GM18508 (cell line): ENCODE measurements around the gene PTPRC.
"Not testable (repeated sequence)": the region's sequence is repeated elsewhere in the genome, so short reads cannot be mapped to it uniquely, and the experiment has no call there.

Experiments
- ATAC-seq: cut with Tn5 transposase; IDR thresholded peaks from one replicate; pipeline ENCODE4 v1.9.1; 2021; ENCODE audit warnings: moderate number of reproducible peaks; ENCODE audit not compliant: insufficient read depth, unreplicated experiment

PTPRC gene

GRCh38 chr1:198638894-198639635 is at the start of gene PTPRC:
PTPRC (plus strand) TSS chr1:198639040; CDS start chr1:198639269, 229 bp downstream.
- ATAC-seq = peak; percentile 62

- no peak for ATAC-seq
Measured at GRCh38 chr1:198590454-198590853, 48.4 kb upstream of the PTPRC start.

GRCh38 chr1:198595765-198596164 is 43.1 kb upstream of the PTPRC start:
- no peak for ATAC-seq

GRCh38 chr1:198597690-198598430 is 41.0 kb upstream of the PTPRC start:
- ATAC-seq = no peak

- peak; percentile 64 for ATAC-seq
Measured at GRCh38 chr1:198598796-198599321, 40.0 kb upstream of the PTPRC start.

- no peak for ATAC-seq
Measured at GRCh38 chr1:198599749-198600148, 39.1 kb upstream of the PTPRC start.

- no peak for ATAC-seq
Measured at GRCh38 chr1:198600906-198601305, 37.9 kb upstream of the PTPRC start.

- not testable (repeated sequence) for ATAC-seq
Measured at GRCh38 chr1:198601310-198601709, 37.5 kb upstream of the PTPRC start.

- ATAC-seq = no peak
Measured at GRCh38 chr1:198601936-198602889, 36.6 kb upstream of the PTPRC start.

GRCh38 chr1:198604975-198605374 is 33.9 kb upstream of the PTPRC start:
- ATAC-seq = no peak

- no peak for ATAC-seq
Measured at GRCh38 chr1:198605406-198605805, 33.4 kb upstream of the PTPRC start.

GRCh38 chr1:198606020-198606438 is 32.8 kb upstream of the PTPRC start:
- no peak for ATAC-seq

GRCh38 chr1:198607714-198608113 is 31.1 kb upstream of the PTPRC start:
- no peak for ATAC-seq

- ATAC-seq = no peak
Measured at GRCh38 chr1:198610362-198610761, 28.5 kb upstream of the PTPRC start.

- ATAC-seq = no peak
Measured at GRCh38 chr1:198611219-198611618, 27.6 kb upstream of the PTPRC start.

- ATAC-seq = no peak
Measured at GRCh38 chr1:198612471-198613260, 26.2 kb upstream of the PTPRC start.

GRCh38 chr1:198617406-198617805 is 21.4 kb upstream of the PTPRC start:
- no peak for ATAC-seq

GRCh38 chr1:198619375-198620140 is 19.3 kb upstream of the PTPRC start:
- no peak for ATAC-seq

- ATAC-seq = no peak
Measured at GRCh38 chr1:198620218-198620617, 18.6 kb upstream of the PTPRC start.
